ENCODE results near the gene FAM124A. TPM values are rescaled to one million over a fixed set of nuclear protein-coding genes. Genes with fewer than 3 reads are reported as not detected.
A peak's percentile ranks its signal among the peaks of the same experiment; 100 is the strongest.

FAM124A gene
- total and polyA plus RNA-seq, 10 donors: 2.6 to 39.9 (median 23.7) TPM

DNA sequence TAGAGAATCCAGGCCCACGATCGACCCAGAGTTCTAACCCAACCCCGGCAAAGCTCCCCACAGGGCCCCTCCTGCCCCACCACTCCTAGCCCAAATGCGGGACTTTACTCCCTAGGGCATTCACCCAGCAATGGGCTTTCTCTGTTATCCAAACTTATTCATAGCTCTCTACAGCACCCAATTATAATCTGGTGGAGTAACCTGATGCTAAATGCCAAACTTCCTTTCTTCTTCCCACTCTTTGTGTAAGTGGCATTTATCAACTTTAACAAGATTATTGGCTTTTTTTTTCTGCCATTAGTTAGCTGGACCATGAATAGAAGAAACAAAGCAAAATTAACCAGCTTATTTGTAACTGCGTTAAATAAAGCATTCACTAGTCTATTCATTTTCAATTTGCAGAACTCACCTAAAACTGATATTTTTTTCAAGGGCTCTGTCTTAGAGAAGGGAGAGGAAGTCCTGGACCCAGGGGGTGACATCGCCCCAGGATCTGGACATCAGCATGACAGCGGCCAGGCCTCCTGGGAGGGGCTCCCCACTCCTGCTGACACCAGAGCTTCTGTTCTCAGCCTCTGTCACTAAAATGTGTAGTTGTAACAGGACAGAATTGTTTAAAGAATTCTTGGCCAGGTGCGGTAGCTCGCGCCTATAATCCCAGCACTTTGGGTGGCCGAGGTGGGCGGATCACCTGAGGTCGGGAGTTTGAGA is 1.5 kb downstream of the FAM124A start:
- peak overlapping the region; percentile 58 to 89 (median 70) for H3K4me3 ChIP-seq

DNA sequence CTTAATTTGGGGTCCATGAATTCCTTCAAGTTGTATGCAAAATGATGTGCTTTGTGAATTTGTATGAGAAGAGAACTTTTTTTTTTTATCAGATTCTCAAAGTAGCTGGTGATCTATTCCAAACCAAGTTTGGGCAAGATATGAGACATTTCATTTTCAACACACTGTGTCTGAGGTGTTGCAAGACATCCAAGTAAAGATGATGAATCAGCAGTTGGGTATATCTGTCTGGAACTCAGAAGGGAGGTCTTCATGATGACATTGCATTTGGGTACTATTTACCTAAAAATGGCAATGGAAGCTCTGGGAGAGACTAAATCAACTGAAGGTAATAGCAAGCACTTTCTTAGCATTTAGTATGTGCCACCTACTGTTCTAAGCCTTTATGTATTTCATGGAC is 2.8 kb downstream of the FAM124A start:
- intact Hi-C loops (cut with DNase I; ENCODE audit: low total_unique reads): no loop called here

More for the DNA sequence above, 1.5 kb downstream of the FAM124A start:
- intact Hi-C loops (cut with DNase I; ENCODE audit: low total_unique reads): loop anchor here (5.0 kb wide), 1 partner anchor 64 kb away; no protein-coding TSS in a partner anchor
- Histone ChIP-seq H3K9me3 (no peaks in the 10 kb centered on the region), H3K27ac (peak overlapping the region in 7 of 8 donors; percentile 81 to 91 (median 88)), H3K36me3 (no peaks in the 10 kb centered on the region), H3K27me3 (replicated peaks in 1 of 7) (peaks cover 0 to 42% (median 10%) of the 10 kb centered on the region in 7 donors), H3K4me1 (peaks cover 5 to 44% (median 26%) of the 10 kb centered on the region in 6 donors)
- 73 to 84% (median 77%) methylated on average over 13 of the region's 13 CpGs for WGBS, 5 donors
- TF ChIP-seq POLR2A (IDR thresholded peaks at IDR 0.05) (no peak), POLR2AphosphoS5 (IDR thresholded peaks at IDR 0.05) (no peak), CTCF (IDR thresholded peaks at IDR 0.05 in 8 of 11, conservative IDR thresholded peaks at IDR 0.05 in 3 of 11) (no peak)
- DNase-seq: no peak

DNA sequence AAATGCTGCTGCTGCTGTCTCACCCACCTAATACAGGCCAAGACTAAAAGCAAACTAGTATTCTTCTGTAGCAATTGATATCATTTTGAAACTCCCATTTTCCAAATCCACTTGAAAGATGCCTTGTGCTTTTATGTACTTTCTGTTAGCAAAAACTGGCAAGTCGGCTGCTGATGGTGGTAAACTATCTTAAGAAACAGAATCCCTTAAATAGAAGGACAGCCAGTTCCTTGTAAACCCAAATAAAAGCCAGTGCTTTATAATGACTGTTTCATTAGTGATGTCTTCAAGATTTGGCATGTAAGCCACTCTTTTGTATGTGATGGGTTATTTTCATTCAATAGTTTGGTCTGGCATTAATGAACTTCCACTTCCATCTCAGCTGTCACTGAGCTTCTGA is 5.2 kb downstream of the FAM124A start:
- 73 to 92% (median 79%) methylated on average over 1 of the region's 1 CpG for WGBS, 5 donors
- H3K9me3 ChIP-seq: no peaks in the 10 kb centered on the region
- peaks cover 9 to 62% (median 40%) of the 10 kb centered on the region in 6 donors for H3K4me1 ChIP-seq
- intact Hi-C loops (cut with DNase I; ENCODE audit: low total_unique reads): no loop called here
- peaks cover 0 to 19% (median 9%) of the 10 kb centered on the region in 7 donors for H3K27me3 ChIP-seq (replicated peaks in 1 of 7)
- peak overlapping the region in 1 of 8 donors; percentile 10 for H3K27ac ChIP-seq
- DNase-seq: no peak
- no peak for TF ChIP-seq CTCF (IDR thresholded peaks at IDR 0.05 in 8 of 11, conservative IDR thresholded peaks at IDR 0.05 in 3 of 11)
- H3K4me3 ChIP-seq: no peak overlapping the region
- H3K36me3 ChIP-seq: peaks cover 0 to 6% (median 0%) of the 10 kb centered on the region in 6 donors

More for the DNA sequence above, 2.8 kb downstream of the FAM124A start:
- Histone ChIP-seq H3K27ac (peak overlapping the region in 1 of 8 donors; percentile 91), H3K9me3 (no peaks in the 10 kb centered on the region), H3K36me3 (no peaks in the 10 kb centered on the region), H3K4me1 (peaks cover 10 to 55% (median 35%) of the 10 kb centered on the region in 6 donors), H3K27me3 (replicated peaks in 1 of 7) (peaks cover 0 to 42% (median 10%) of the 10 kb centered on the region in 7 donors), H3K4me3 (peak overlapping the region in 1 of 8 donors; percentile 3)
- no peak for TF ChIP-seq POLR2AphosphoS5 (IDR thresholded peaks at IDR 0.05)
- TF ChIP-seq CTCF (IDR thresholded peaks at IDR 0.05 in 8 of 11, conservative IDR thresholded peaks at IDR 0.05 in 3 of 11): no peak
- TF ChIP-seq POLR2A (IDR thresholded peaks at IDR 0.05): no peak
- no peak for DNase-seq

DNA sequence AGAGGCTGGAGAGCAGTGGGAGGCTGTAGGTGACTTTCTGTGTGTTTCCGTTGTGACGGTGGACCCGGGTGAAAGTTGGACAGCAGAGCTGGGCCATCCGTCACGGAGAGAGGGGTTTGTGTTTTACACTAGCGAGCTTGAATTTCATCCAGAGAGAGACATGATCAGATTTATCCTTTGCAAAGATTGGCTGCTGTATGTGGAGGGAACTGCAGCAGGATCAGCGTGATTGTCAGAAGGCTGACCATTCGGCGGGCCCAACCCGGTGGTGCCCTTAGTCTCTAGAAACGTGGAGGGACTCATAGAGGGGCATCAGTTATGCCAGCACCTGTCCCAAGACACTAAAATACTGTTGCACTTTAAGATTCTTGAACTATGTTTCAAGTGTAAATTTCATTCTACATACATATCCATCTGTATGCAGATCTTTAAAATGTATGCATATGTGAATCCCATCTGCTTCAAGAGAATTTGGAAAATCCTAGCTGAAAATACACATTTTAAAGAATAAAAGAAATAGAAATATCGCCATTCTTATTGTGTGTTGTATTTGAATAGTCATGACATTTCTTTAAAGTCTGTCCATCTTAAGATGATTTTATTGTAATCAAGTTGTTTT is 7.0 kb downstream of the FAM124A start:
- TF ChIP-seq POLR2AphosphoS5 (IDR thresholded peaks at IDR 0.05) (no peak), POLR2A (IDR thresholded peaks at IDR 0.05) (no peak), CTCF (IDR thresholded peaks at IDR 0.05 in 8 of 11, conservative IDR thresholded peaks at IDR 0.05 in 3 of 11) (no peak)
- intact Hi-C loops (cut with DNase I; ENCODE audit: low total_unique reads): no loop called here
- peaks cover 0 to 5% (median 0%) of the 10 kb centered on the region in 7 donors for H3K27me3 ChIP-seq (replicated peaks in 1 of 7)

More for the DNA sequence above, 7.0 kb downstream of the FAM124A start:
- Histone ChIP-seq H3K27ac (peak overlapping the region in 6 of 8 donors; percentile 1 to 80 (median 68)), H3K4me3 (no peak overlapping the region), H3K36me3 (peaks cover 0 to 17% (median 0%) of the 10 kb centered on the region in 6 donors), H3K4me1 (peaks cover 9 to 44% (median 29%) of the 10 kb centered on the region in 6 donors), H3K9me3 (peaks cover 0 to 4% (median 0%) of the 10 kb centered on the region in 8 donors)
- WGBS, 5 donors: 88 to 93% (median 91%) methylated on average over 12 of the region's 12 CpGs
- DNase-seq: no peak
